ENCODE data around the gene CEP250. TPM values are rescaled to one million over a fixed set of nuclear protein-coding genes. Genes with fewer than 3 reads are reported as not detected.
"Not testable (repeated sequence)": the region's sequence is repeated elsewhere in the genome, so short reads cannot be mapped to it uniquely, and the experiment has no call there.

The CEP250 gene
- total RNA-seq, 8 experiments from 2014 or later = 11.7 to 31.7 (median 28.5) TPM

- ATAC-seq (replicated peaks in 6 of 8) = no peak
- WGBS, 10 experiments = 29 to 40% methylated on average over 1 of the region's 4 CpGs; no CpG with 5 or more reads in 8 of the 10 experiments
- in situ Hi-C loops (cut with MboI; ENCODE audit: low pct_unique_long_range_greater_than_20kb in 2 of 9, low sequenced_read_pairs in 9 of 9, unreplicated experiment in 9 of 9) = loop anchor here in 3 of 9 experiments (25.0 kb wide), 1 partner anchor 124 kb away; no protein-coding TSS in a partner anchor
- no peak overlapping the region for H3K27ac ChIP-seq
- H3K4me3 ChIP-seq = no peak overlapping the region
- peaks cover 14 to 17% of the 10 kb centered on the region in 2 donors for H3K4me1 ChIP-seq (replicated peaks in 1 of 2)
Measured at GRCh38 chr20:35436177-35436573, 19.2 kb upstream of the CEP250 start.

- ATAC-seq (replicated peaks in 6 of 8) = no peak
- Histone ChIP-seq H3K27ac (peak overlapping the region in 1 of 2 donors; percentile 40), H3K4me3 (no peak overlapping the region), H3K4me1 (replicated peaks in 1 of 2) (peaks cover 14 to 17% of the 10 kb centered on the region in 2 donors)
- 40 to 100% (median 78%) methylated on average over 1 to 3 of the region's 8 CpGs; no CpG with 5 or more reads in 5 of the 10 experiments for WGBS, 10 experiments
- in situ Hi-C loops (cut with MboI; ENCODE audit: low pct_unique_long_range_greater_than_20kb in 2 of 9, low sequenced_read_pairs in 9 of 9, unreplicated experiment in 9 of 9) = loop anchor here in 3 of 9 experiments (25.0 kb wide), 1 partner anchor 125 kb away; no protein-coding TSS in a partner anchor
Measured at GRCh38 chr20:35437599-35437998, 17.8 kb upstream of the CEP250 start.

GRCh38 chr20:35443003-35443402 is 12.4 kb upstream of the CEP250 start:
- Histone ChIP-seq H3K27ac (no peak overlapping the region), H3K4me1 (replicated peaks in 1 of 2) (peaks cover 9 to 12% of the 10 kb centered on the region in 2 donors), H3K4me3 (no peak overlapping the region)
- in situ Hi-C loops (cut with MboI; ENCODE audit: low pct_unique_long_range_greater_than_20kb in 2 of 9, low sequenced_read_pairs in 9 of 9, unreplicated experiment in 9 of 9) = loop anchor here in 4 of 9 experiments (10.0 to 25.0 kb wide), 2 partner anchors 131 to 138 kb away; no protein-coding TSS in a partner anchor
- 0 to 83% (median 14%) methylated on average over 1 to 4 of the region's 6 CpGs; no CpG with 5 or more reads in 4 of the 10 experiments for WGBS, 10 experiments
- peak in 2 of 8 experiments; percentile 33 to 55 for ATAC-seq (replicated peaks in 6 of 8)

- ATAC-seq (replicated peaks in 6 of 8) = no peak
- H3K4me1 ChIP-seq (replicated peaks in 1 of 2) = no peaks in the 10 kb centered on the region
- in situ Hi-C loops (cut with MboI; ENCODE audit: low pct_unique_long_range_greater_than_20kb in 2 of 9, low sequenced_read_pairs in 9 of 9, unreplicated experiment in 9 of 9) = loop anchor here in 4 of 9 experiments (10.0 to 25.0 kb wide), 2 partner anchors 132 to 139 kb away; no protein-coding TSS in a partner anchor
- H3K27ac ChIP-seq = no peak overlapping the region
- WGBS, 10 experiments = 22 to 89% (median 60%) methylated on average over 1 of the region's 2 CpGs; no CpG with 5 or more reads in 5 of the 10 experiments
- no peak overlapping the region for H3K4me3 ChIP-seq
Measured at GRCh38 chr20:35444226-35444625, 11.2 kb upstream of the CEP250 start.

GRCh38 chr20:35446356-35447078 is 8.9 kb upstream of the CEP250 start:
- 0 to 100% (median 73%) methylated on average over 1 to 10 of the region's 11 CpGs for WGBS, 10 experiments
- Histone ChIP-seq H3K27ac (no peak overlapping the region), H3K4me1 (replicated peaks in 1 of 2) (no peaks in the 10 kb centered on the region), H3K4me3 (no peak overlapping the region)
- peak in 3 of 8 experiments; percentile 4 to 42 (median 40) for ATAC-seq (replicated peaks in 6 of 8)
- in situ Hi-C loops (cut with MboI; ENCODE audit: low pct_unique_long_range_greater_than_20kb in 2 of 9, low sequenced_read_pairs in 9 of 9, unreplicated experiment in 9 of 9) = loop anchor here in 4 of 9 experiments (10.0 to 25.0 kb wide), 2 partner anchors 134 to 142 kb away; no protein-coding TSS in a partner anchor

GRCh38 chr20:35447082-35447789 is 8.2 kb upstream of the CEP250 start:
- peak; percentile 78 to 98 (median 92) for ATAC-seq (replicated peaks in 6 of 8)
- no peaks in the 10 kb centered on the region for H3K4me1 ChIP-seq (replicated peaks in 1 of 2)
- no peak overlapping the region for H3K4me3 ChIP-seq
- no peak overlapping the region for H3K27ac ChIP-seq
- 0 to 13% (median 0%) methylated on average over 1 to 6 of the region's 11 CpGs; no CpG with 5 or more reads in 2 of the 10 experiments for WGBS, 10 experiments
- in situ Hi-C loops (cut with MboI; ENCODE audit: low pct_unique_long_range_greater_than_20kb in 2 of 9, low sequenced_read_pairs in 9 of 9, unreplicated experiment in 9 of 9) = loop anchor here in 4 of 9 experiments (10.0 to 25.0 kb wide), 2 partner anchors 135 to 142 kb away; no protein-coding TSS in a partner anchor

GRCh38 chr20:35448788-35449373 is 6.5 kb upstream of the CEP250 start:
- 60 to 100% (median 93%) methylated on average over 1 to 4 of the region's 5 CpGs; no CpG with 5 or more reads in 3 of the 10 experiments for WGBS, 10 experiments
- H3K4me3 ChIP-seq = no peak overlapping the region
- H3K27ac ChIP-seq = no peak overlapping the region
- in situ Hi-C loops (cut with MboI; ENCODE audit: low pct_unique_long_range_greater_than_20kb in 2 of 9, low sequenced_read_pairs in 9 of 9, unreplicated experiment in 9 of 9) = loop anchor here in 4 of 9 experiments (10.0 to 25.0 kb wide), 2 partner anchors 137 to 144 kb away; no protein-coding TSS in a partner anchor
- no peak for ATAC-seq (replicated peaks in 6 of 8)
- H3K4me1 ChIP-seq (replicated peaks in 1 of 2) = peaks cover 2 to 3% of the 10 kb centered on the region in 2 donors

- not testable (repeated sequence) for H3K27ac ChIP-seq; ATAC-seq (replicated peaks in 6 of 8); H3K4me3 ChIP-seq; H3K4me1 ChIP-seq (replicated peaks in 1 of 2)
- 71 to 100% (median 81%) methylated on average over 1 to 11 of the region's 13 CpGs; no CpG with 5 or more reads in 2 of the 10 experiments for WGBS, 10 experiments
- in situ Hi-C loops (cut with MboI; ENCODE audit: low pct_unique_long_range_greater_than_20kb in 2 of 9, low sequenced_read_pairs in 9 of 9, unreplicated experiment in 9 of 9) = loop anchor here in 5 of 9 experiments (10.0 to 25.0 kb wide), 2 partner anchors 138 to 145 kb away; no protein-coding TSS in a partner anchor
Measured at GRCh38 chr20:35449855-35450254, 5.5 kb upstream of the CEP250 start.

- in situ Hi-C loops (cut with MboI; ENCODE audit: low pct_unique_long_range_greater_than_20kb in 2 of 9, low sequenced_read_pairs in 9 of 9, unreplicated experiment in 9 of 9) = loop anchor here in 1 of 9 experiments (10.0 kb wide), 1 partner anchor 146 kb away; no protein-coding TSS in a partner anchor
- H3K27ac ChIP-seq = no peak overlapping the region
- no peak overlapping the region for H3K4me3 ChIP-seq
- H3K4me1 ChIP-seq (replicated peaks in 1 of 2) = peaks cover 8 to 9% of the 10 kb centered on the region in 2 donors
- ATAC-seq (replicated peaks in 6 of 8) = no peak
- WGBS, 10 experiments = 17 to 100% (median 75%) methylated on average over 1 to 5 of the region's 6 CpGs; no CpG with 5 or more reads in 1 of the 10 experiments
Measured at GRCh38 chr20:35451295-35451694, 4.1 kb upstream of the CEP250 start.

GRCh38 chr20:35453647-35454046 is 1.8 kb upstream of the CEP250 start:
- 75 to 100% (median 90%) methylated on average over 2 to 7 of the region's 7 CpGs for WGBS, 10 experiments
- Histone ChIP-seq H3K27ac (no peak overlapping the region), H3K4me1 (replicated peaks in 1 of 2) (peaks cover 12% of the 10 kb centered on the region in 2 donors), H3K4me3 (peak overlapping the region in 3 of 5 donors; percentile 63 to 74 (median 73))
- in situ Hi-C loops (cut with MboI; ENCODE audit: low pct_unique_long_range_greater_than_20kb in 2 of 9, low sequenced_read_pairs in 9 of 9, unreplicated experiment in 9 of 9) = loop anchor here in 1 of 9 experiments (10.0 kb wide), 1 partner anchor 149 kb away; no protein-coding TSS in a partner anchor
- ATAC-seq (replicated peaks in 6 of 8) = no peak

- WGBS, 10 experiments = 93 to 100% (median 95%) methylated on average over 3 to 5 of the region's 7 CpGs; no CpG with 5 or more reads in 6 of the 10 experiments
- H3K27ac ChIP-seq; H3K4me3 ChIP-seq; ATAC-seq (replicated peaks in 6 of 8): not testable (repeated sequence)
- in situ Hi-C loops (cut with MboI; ENCODE audit: low pct_unique_long_range_greater_than_20kb in 2 of 9, low sequenced_read_pairs in 9 of 9, unreplicated experiment in 9 of 9) = loop anchor here in 1 of 9 experiments (10.0 kb wide), 1 partner anchor 152 kb away; no protein-coding TSS in a partner anchor
- peaks cover 12% of the 10 kb centered on the region in 2 donors for H3K4me1 ChIP-seq (replicated peaks in 1 of 2)
Measured at GRCh38 chr20:35456700-35457099, 1.3 kb downstream of the CEP250 start.

GRCh38 chr20:35457539-35457938 is 2.1 kb downstream of the CEP250 start:
- WGBS, 10 experiments = 0 to 88% (median 57%) methylated on average over 1 to 2 of the region's 2 CpGs; no CpG with 5 or more reads in 2 of the 10 experiments
- not testable (repeated sequence) for H3K4me3 ChIP-seq
- in situ Hi-C loops (cut with MboI; ENCODE audit: low pct_unique_long_range_greater_than_20kb in 2 of 9, low sequenced_read_pairs in 9 of 9, unreplicated experiment in 9 of 9) = loop anchor here in 1 of 9 experiments (10.0 kb wide), 1 partner anchor 153 kb away; no protein-coding TSS in a partner anchor

More at GRCh38 chr20:35457539-35457938, 2.1 kb downstream of the CEP250 start:
- peaks cover 12% of the 10 kb centered on the region in 2 donors for H3K4me1 ChIP-seq (replicated peaks in 1 of 2)
- H3K27ac ChIP-seq; ATAC-seq (replicated peaks in 6 of 8): not testable (repeated sequence)
